ENCODE data around the gene SYNDIG1.

Gene SYNDIG1

DNA sequence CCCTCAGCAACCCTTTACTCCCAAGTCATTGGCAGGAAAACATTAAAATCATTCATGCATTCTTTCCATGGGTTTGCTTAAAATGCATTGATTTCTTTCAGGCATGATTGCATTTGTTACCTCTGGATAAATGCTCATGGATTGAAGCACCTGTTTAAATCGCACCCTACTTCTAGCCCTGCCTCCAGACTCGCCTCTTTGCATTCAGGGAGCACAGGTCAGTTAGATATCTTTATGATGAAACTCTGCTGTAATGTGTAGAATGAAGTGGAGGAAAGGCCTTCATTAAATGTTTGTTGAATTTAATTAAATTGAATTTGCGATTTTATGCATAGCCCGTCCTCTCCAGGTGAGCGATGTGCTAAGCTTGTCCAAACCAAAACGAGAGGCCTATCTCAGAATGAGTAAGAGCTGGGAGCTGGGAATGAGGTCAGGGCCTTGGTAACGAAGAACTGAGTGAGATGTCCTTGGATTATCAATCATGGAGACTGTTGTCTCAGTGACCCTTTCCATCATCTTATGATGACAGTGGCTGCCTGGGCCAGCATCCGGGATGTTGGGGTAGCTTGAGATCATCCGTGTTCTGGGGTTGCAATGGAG is 210.1 kb downstream of the SYNDIG1 start:
- POLR2A ChIA-PET = no interaction called here
- TF ChIP-seq ZNF384 (IDR thresholded peaks at IDR 0.05) = no peak
- TF ChIP-seq FOXK2 (IDR thresholded peaks at IDR 0.05) = no peak
- no peak for TF ChIP-seq ELF4 (IDR thresholded peaks at IDR 0.05)
- no peak for TF ChIP-seq NFRKB (IDR thresholded peaks at IDR 0.05)
- TF ChIP-seq CTBP1 (IDR thresholded peaks at IDR 0.05; ENCODE audit: borderline replicate concordance) = no peak
- no peak for TF ChIP-seq SUZ12 (IDR thresholded peaks at IDR 0.05)
- TF ChIP-seq ARNT (IDR thresholded peaks at IDR 0.05) = no peak
- TF ChIP-seq, protein P1, sequence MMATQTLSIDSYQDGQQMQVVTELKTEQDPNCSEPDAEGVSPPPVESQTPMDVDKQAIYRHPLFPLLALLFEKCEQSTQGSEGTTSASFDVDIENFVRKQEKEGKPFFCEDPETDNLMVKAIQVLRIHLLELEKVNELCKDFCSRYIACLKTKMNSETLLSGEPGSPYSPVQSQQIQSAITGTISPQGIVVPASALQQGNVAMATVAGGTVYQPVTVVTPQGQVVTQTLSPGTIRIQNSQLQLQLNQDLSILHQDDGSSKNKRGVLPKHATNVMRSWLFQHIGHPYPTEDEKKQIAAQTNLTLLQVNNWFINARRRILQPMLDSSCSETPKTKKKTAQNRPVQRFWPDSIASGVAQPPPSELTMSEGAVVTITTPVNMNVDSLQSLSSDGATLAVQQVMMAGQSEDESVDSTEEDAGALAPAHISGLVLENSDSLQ (IDR thresholded peaks at IDR 0.05) = no peak
- TF ChIP-seq LEF1 (IDR thresholded peaks at IDR 0.05; ENCODE audit: borderline replicate concordance) = no peak
- no peak for DNase-seq (ENCODE audit: extremely low spot score)
- CTCF ChIA-PET = interaction anchor here (0.7 kb wide), 1 partner anchor 124 kb away, joined by 3 read pairs; no protein-coding TSS in a partner anchor

DNA sequence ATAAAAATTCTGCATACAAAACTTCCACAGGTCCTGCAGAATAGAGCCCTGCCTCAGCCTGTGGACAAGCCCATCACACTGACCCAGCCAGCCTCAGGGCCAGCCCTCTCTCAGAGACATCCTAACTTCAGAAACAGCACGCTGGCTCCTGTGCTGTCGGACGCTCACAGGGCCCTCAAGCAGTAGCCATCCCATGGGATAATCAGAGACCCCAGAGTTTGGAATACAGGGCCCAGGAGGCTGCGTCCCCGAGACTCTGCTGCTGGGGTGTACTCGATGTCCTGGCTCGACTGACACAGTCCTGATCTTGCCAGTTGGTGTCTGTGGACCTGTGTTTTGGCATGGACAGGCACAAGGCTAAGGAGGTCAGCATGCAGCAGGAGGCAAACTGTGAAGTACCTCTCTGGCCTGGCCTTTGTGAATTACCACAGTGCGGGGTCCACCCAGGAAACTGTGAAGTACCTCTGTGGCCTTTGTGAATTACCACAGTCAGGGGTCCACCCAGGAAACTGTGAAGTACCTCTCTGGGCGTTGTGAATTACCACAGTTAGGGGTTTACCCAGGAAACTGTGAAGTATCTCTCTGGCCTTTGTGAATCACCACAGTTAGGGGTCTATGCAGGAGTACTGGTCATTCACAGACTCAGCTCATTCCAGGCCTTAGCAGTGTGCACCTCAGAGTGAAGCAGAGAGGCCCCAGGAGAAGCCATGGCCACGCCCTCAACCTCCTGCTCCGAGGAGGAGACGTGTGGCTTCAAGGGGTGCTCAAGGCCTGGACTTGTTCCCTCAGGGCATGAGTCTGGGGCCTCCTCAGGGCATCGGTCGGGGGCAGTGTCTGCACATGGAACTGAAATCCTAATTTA is 212.4 kb downstream of the SYNDIG1 start:
- CTCF ChIA-PET = no interaction called here
- no peak for DNase-seq (ENCODE audit: extremely low spot score)
- POLR2A ChIA-PET = no interaction called here
- no peak for TF ChIP-seq FOXK2 (IDR thresholded peaks at IDR 0.05)
- no peak for TF ChIP-seq ZNF384 (IDR thresholded peaks at IDR 0.05)
- TF ChIP-seq HDGF (IDR thresholded peaks at IDR 0.05; ENCODE audit: borderline replicate concordance) = no peak
- no peak for TF ChIP-seq ARNT (IDR thresholded peaks at IDR 0.05)
- no peak for TF ChIP-seq NFRKB (IDR thresholded peaks at IDR 0.05)
- no peak for TF ChIP-seq FOXM1 (IDR thresholded peaks at IDR 0.05; ENCODE audit: borderline replicate concordance)
- TF ChIP-seq BHLHE40 (IDR thresholded peaks at IDR 0.05; ENCODE audit: borderline replicate concordance) = no peak
- TF ChIP-seq, protein P1 (IDR thresholded peaks at IDR 0.05) = no peak
- no peak for TF ChIP-seq ELF4 (IDR thresholded peaks at IDR 0.05)
- no peak for TF ChIP-seq LEF1 (IDR thresholded peaks at IDR 0.05; ENCODE audit: borderline replicate concordance)
- TF ChIP-seq TARDBP (IDR thresholded peaks at IDR 0.05) = no peak
- TF ChIP-seq SP1 (IDR thresholded peaks at IDR 0.05) = no peak
- TF ChIP-seq FOXA1 (IDR thresholded peaks at IDR 0.05) = no peak
- no peak for TF ChIP-seq L3MBTL2 (conservative IDR thresholded peaks at IDR 0.05)

DNA sequence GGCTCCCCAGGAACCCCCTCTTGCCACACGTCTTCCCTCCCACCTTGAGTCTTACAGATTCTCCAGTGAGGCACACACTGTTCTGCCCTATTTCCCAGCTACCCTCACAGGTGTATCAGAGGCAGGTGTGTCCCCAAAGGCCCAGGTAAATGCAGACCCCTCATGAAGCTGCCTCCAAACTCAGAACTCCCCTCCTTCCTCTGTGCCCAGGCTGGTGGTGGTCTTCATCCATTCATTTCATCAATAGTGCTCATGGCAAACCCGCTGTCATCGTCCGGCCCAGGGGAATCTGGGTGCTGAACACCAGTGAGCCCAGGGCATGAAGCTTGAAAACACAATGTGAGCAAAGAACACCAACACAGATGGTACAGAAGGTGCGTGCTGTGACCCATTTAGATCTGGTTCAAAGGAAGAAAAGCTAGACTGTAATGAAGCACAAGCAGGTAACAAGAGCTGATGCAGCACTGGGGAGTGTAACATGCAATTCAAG is 213.1 kb downstream of the SYNDIG1 start:
- ChIA-PET POLR2A (no interaction called here), CTCF (no interaction called here)
- TF ChIP-seq, protein P1 (IDR thresholded peaks at IDR 0.05) = no peak
- no peak for DNase-seq (ENCODE audit: extremely low spot score)

DNA sequence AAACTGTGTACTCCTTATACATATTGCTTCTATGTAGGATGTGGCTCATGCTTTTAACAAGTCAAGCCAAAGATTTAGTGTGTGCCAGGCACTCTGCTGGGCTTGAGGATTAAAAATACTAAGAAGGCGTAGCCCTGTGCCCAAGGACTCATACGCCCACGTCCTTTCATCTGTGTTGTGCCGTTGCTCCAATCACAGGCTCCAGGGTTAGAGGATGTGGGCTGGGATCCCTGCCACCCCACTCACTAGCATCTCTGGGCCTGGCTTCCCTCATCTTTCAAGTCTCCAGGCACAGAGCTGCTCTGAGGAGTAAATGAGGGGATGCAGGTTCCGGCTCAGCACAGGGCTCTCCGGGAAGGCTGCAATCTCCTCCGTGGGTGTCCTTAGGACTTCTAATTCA is 214.2 kb downstream of the SYNDIG1 start:
- DNase-seq (ENCODE audit: extremely low spot score) = no peak
- TF ChIP-seq ARNT (IDR thresholded peaks at IDR 0.05) = no peak
- TF ChIP-seq SP1 (IDR thresholded peaks at IDR 0.05) = no peak
- no peak for TF ChIP-seq ELF4 (IDR thresholded peaks at IDR 0.05)
- TF ChIP-seq, protein P1 (IDR thresholded peaks at IDR 0.05) = no peak
- TF ChIP-seq CTBP1 (IDR thresholded peaks at IDR 0.05; ENCODE audit: borderline replicate concordance) = no peak
- TF ChIP-seq FOXK2 (IDR thresholded peaks at IDR 0.05) = no peak
- TF ChIP-seq L3MBTL2 (conservative IDR thresholded peaks at IDR 0.05) = no peak
- no peak for TF ChIP-seq NFRKB (IDR thresholded peaks at IDR 0.05)
- TF ChIP-seq FOXM1 (IDR thresholded peaks at IDR 0.05; ENCODE audit: borderline replicate concordance) = no peak
- no peak for TF ChIP-seq BHLHE40 (IDR thresholded peaks at IDR 0.05; ENCODE audit: borderline replicate concordance)
- no peak for TF ChIP-seq SUZ12 (IDR thresholded peaks at IDR 0.05)
- TF ChIP-seq ZNF384 (IDR thresholded peaks at IDR 0.05) = no peak
- POLR2A ChIA-PET = no interaction called here
- CTCF ChIA-PET = no interaction called here

DNA sequence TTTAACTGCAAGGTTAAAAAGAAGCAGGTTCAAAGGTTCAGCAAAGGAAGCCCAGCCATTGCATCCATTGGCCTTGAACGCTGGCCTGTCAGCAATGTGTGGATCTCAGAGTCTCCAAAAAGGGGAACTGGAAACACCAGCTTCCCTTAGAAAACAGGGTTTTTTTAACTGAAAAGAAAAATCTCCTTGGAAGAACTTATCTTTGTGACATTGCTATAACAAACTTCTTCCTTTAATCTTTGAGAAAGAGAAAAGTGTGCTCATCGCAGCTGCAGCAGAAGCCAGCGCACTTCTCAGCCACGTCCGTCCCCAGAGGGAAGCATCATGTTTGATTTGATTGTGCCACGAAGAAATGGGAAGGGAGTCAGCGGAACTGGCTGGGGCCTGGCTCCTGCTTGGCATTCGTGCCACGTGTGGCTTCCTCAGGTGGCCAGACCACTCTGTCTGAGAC is 215.0 kb downstream of the SYNDIG1 start:
- ChIA-PET CTCF (no interaction called here), POLR2A (no interaction called here)
- DNase-seq (ENCODE audit: extremely low spot score) = no peak
- no peak for TF ChIP-seq ZNF384 (IDR thresholded peaks at IDR 0.05)
- TF ChIP-seq, protein P1 (IDR thresholded peaks at IDR 0.05) = no peak
- TF ChIP-seq FOXA1 (IDR thresholded peaks at IDR 0.05) = no peak
- TF ChIP-seq NFRKB (IDR thresholded peaks at IDR 0.05) = no peak
- TF ChIP-seq FOXK2 (IDR thresholded peaks at IDR 0.05) = no peak
- TF ChIP-seq FOXM1 (IDR thresholded peaks at IDR 0.05; ENCODE audit: borderline replicate concordance) = no peak
- no peak for TF ChIP-seq CTBP1 (IDR thresholded peaks at IDR 0.05; ENCODE audit: borderline replicate concordance)
- TF ChIP-seq BHLHE40 (IDR thresholded peaks at IDR 0.05; ENCODE audit: borderline replicate concordance) = no peak
- TF ChIP-seq TARDBP (IDR thresholded peaks at IDR 0.05) = no peak
- TF ChIP-seq SUZ12 (IDR thresholded peaks at IDR 0.05) = no peak
- no peak for TF ChIP-seq SP1 (IDR thresholded peaks at IDR 0.05)
- no peak for TF ChIP-seq HDGF (IDR thresholded peaks at IDR 0.05; ENCODE audit: borderline replicate concordance)
- TF ChIP-seq ELF4 (IDR thresholded peaks at IDR 0.05) = no peak
- TF ChIP-seq LEF1 (IDR thresholded peaks at IDR 0.05; ENCODE audit: borderline replicate concordance) = no peak
- TF ChIP-seq ARNT (IDR thresholded peaks at IDR 0.05) = no peak
- no peak for TF ChIP-seq L3MBTL2 (conservative IDR thresholded peaks at IDR 0.05)
